Sigmoid colon (tissue), 7 donors: ENCODE measurements around the gene TMEM185A. TPM values are rescaled to one million over a fixed set of nuclear protein-coding genes. Genes with fewer than 3 reads are reported as not detected.
"Not testable (repeated sequence)": the region's sequence is repeated elsewhere in the genome, so short reads cannot be mapped to it uniquely, and the experiment has no call there.

Experiments
- DNase-seq: peaks from one replicate; pipeline ENCODE4 v3.0.0-alpha.2; 2019
- H3K27ac ChIP-seq, 4 donors: fragments of 200-600 bp; sonication (generic); one replicate each; pipeline ENCODE4 v1.5.1; 2016 to 2019; ENCODE audit warnings: mild to moderate bottlenecking in 1 of 4
- H3K27me3 ChIP-seq, 3 donors: fragments of 200-600 bp; sonication (generic); one replicate each; pipeline ENCODE4 v1.5.1; 2019; ENCODE audit warnings: mild to moderate bottlenecking in 1 of 3
- H3K36me3 ChIP-seq, 4 donors: fragments of 200-600 bp; sonication (generic); one replicate each; pipeline ENCODE4 v1.5.1; 2016 to 2019
- H3K4me1 ChIP-seq, 4 donors: fragments of 200-600 bp; sonication (generic); one replicate each; pipeline ENCODE4 v1.5.1; 2017 to 2019
- H3K4me3 ChIP-seq, 4 donors: fragments of 200-600 bp; sonication (generic); one replicate each; pipeline ENCODE4 v1.5.1; 2017 to 2019; ENCODE audit warnings: mild to moderate bottlenecking in 2 of 4, moderate library complexity in 1 of 4
- H3K9me3 ChIP-seq, 4 donors: fragments of 200-600 bp in 3 of 4; sonication (generic) in 3 of 4; one replicate each; pipeline versions ENCODE4 v1.5.1 to v1.6.1; 2013 to 2019
- EP300 ChIP-seq, 4 donors: sonication (generic); formaldehyde crosslinking; IDR thresholded peaks; one replicate each; pipeline ENCODE4 v1.6.1; 2017; ENCODE audit warnings: antibody characterized with exemption in 4 of 4
- POLR2A ChIP-seq, 2 donors: fragments of 450-650 bp; IDR thresholded peaks; one replicate each; pipeline ENCODE4 v1.6.1; 2016; ENCODE audit warnings: antibody characterized with exemption in 2 of 2, mild to moderate bottlenecking in 2 of 2, moderate library complexity in 2 of 2
- POLR2AphosphoS5 ChIP-seq, 4 donors: sonication (generic); formaldehyde crosslinking; IDR thresholded peaks; one replicate each; pipeline ENCODE4 v1.6.1; 2017; ENCODE audit warnings: antibody characterized with exemption in 4 of 4
- WGBS, 2 donors: extraction: QIAGEN DNeasy Blood & Tissue Kit; methylation state at CpG; one replicate each; pipeline ENCODE4 v1.1.7; 2013; 5-methylcytosine and 5-hydroxymethylcytosine counted together
- intact Hi-C: fragments of 100-400 bp; cut with DNase I; formaldehyde crosslinking; loops from one replicate; pipeline ENCODE4 v1.15.1; 2023
- polyA plus RNA-seq, 3 donors: library from polyadenylated mRNA; stranded (reverse); fragments of 200-250 nt; gene quantifications; one replicate each; pipeline ENCODE4 v1.2.3, GENCODE V29; 2013
- total RNA-seq, 4 donors: library from RNA; depleted of rRNA; stranded (reverse); fragments of >200 nt; gene quantifications; one replicate each; pipeline ENCODE4 v1.1.0, GENCODE V29; 2016
- TF ChIP-seq, protein P1 (sequence below), 4 experiments: fragments of 450-650 bp in 3 of 4; fragments of 200-600 bp in 1 of 4; IDR thresholded peaks; one replicate each; pipeline ENCODE4 v1.5.1; 2016 to 2019; ENCODE audit warnings: antibody characterized with exemption in 4 of 4, mild to moderate bottlenecking in 3 of 4, moderate library complexity in 2 of 4
- donor health status: healthy with polysubstance abuse.
- donor health status: Bipolar disorder and iron deficiency.
- donor health status: healthy.

The TMEM185A gene
- total and polyA plus RNA-seq, 7 donors, result 4.2 to 18.3 (median 11.4) TPM

- H3K4me1 ChIP-seq, H3K9me3 ChIP-seq, H3K27me3 ChIP-seq, H3K27ac ChIP-seq, DNase-seq, intact Hi-C loops, H3K4me3 ChIP-seq, H3K36me3 ChIP-seq: not testable (repeated sequence)
- WGBS, 2 donors, result no CpG with 5 or more reads among the region's 7 CpGs
These were observed 40.6 kb downstream of the TMEM185A start for GRCh38 chrX:149590993-149591392.

DNA sequence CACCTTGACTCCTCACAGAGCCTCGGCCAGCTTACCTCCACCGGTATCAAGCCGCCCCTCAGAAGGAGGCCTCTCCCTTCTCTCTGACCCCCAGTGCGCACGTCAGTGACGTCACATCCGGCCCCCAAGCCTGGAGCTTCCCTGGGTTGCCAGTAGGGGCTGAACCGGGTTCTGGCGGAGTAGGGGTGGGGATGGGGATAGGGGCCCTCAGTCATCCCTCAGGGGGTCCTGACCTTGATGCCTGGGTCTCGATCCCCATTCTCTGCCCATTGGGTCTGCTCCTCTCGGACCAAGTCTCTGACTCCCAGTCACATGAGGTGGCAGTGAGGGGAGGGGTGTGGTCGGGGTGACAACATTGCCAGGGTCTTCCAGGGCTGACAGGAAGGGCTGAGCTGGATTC, 44.2 kb downstream of the TMEM185A start, which contains the start of gene MAGEA9B:
MAGEA9B (minus strand) TSS at position 101 of the 400 bp plus-strand sequence. CDS start 4,280 bp downstream, outside the sequence.
- H3K4me1 ChIP-seq, H3K4me3 ChIP-seq, intact Hi-C loops, H3K27me3 ChIP-seq, H3K27ac ChIP-seq, H3K9me3 ChIP-seq, DNase-seq, H3K36me3 ChIP-seq: not testable (repeated sequence)
- no CpG with 5 or more reads among the region's 12 CpGs for WGBS, 2 donors

GRCh38 chrX:149585631-149586030, 46.0 kb downstream of the TMEM185A start:
- 89 to 97% methylated on average over 6 of the region's 17 CpGs for WGBS, 2 donors
- H3K27me3 ChIP-seq, H3K9me3 ChIP-seq, intact Hi-C loops, H3K4me1 ChIP-seq, H3K27ac ChIP-seq, H3K36me3 ChIP-seq, DNase-seq, H3K4me3 ChIP-seq: not testable (repeated sequence)

GRCh38 chrX:149573456-149573855, 58.1 kb downstream of the TMEM185A start:
- H3K9me3 ChIP-seq, H3K27me3 ChIP-seq, H3K4me3 ChIP-seq, H3K36me3 ChIP-seq, H3K4me1 ChIP-seq, H3K27ac ChIP-seq, intact Hi-C loops, DNase-seq: not testable (repeated sequence)
- WGBS, 2 donors, result no CpG with 5 or more reads among the region's 1 CpG

DNA sequence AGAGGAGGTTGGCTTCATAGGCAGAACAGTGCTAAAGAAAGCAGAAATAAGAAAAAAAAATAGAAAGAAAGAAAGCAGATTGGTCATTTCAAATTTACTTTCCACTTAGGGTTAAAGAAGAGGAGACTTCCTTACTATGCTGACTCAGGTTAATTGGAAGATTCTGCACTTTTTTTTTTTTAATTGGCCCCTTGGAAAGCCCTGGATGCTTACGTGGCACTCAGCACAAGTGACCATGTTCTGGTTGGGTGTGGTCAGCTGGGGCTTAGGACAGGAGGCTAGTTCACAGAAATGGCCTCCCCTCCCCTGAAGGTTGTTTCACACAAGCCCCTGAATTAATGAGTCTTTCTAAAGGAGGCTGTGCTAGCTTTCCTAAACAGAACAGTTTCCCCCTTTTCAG, 58.8 kb downstream of the TMEM185A start:
- DNase-seq, result peak; percentile 2
- no peaks in the 10 kb centered on the region for H3K27me3 ChIP-seq
- TF ChIP-seq, protein P1, sequence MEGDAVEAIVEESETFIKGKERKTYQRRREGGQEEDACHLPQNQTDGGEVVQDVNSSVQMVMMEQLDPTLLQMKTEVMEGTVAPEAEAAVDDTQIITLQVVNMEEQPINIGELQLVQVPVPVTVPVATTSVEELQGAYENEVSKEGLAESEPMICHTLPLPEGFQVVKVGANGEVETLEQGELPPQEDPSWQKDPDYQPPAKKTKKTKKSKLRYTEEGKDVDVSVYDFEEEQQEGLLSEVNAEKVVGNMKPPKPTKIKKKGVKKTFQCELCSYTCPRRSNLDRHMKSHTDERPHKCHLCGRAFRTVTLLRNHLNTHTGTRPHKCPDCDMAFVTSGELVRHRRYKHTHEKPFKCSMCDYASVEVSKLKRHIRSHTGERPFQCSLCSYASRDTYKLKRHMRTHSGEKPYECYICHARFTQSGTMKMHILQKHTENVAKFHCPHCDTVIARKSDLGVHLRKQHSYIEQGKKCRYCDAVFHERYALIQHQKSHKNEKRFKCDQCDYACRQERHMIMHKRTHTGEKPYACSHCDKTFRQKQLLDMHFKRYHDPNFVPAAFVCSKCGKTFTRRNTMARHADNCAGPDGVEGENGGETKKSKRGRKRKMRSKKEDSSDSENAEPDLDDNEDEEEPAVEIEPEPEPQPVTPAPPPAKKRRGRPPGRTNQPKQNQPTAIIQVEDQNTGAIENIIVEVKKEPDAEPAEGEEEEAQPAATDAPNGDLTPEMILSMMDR (IDR thresholded peaks at IDR 0.05), result no peak
- TF ChIP-seq EP300 (IDR thresholded peaks at IDR 0.05) (no peak), POLR2AphosphoS5 (IDR thresholded peaks at IDR 0.05) (no peak), POLR2A (IDR thresholded peaks at IDR 0.05) (no peak)
- WGBS, 2 donors, result 12% methylated on average over 1 of the region's 1 CpG; no CpG with 5 or more reads in 1 of the 2 donors
- H3K36me3 ChIP-seq, result no peaks in the 10 kb centered on the region
- no peak overlapping the region for H3K4me3 ChIP-seq
- intact Hi-C loops, result no loop called here
- no peaks in the 10 kb centered on the region for H3K9me3 ChIP-seq
- no peak overlapping the region for H3K27ac ChIP-seq
- H3K4me1 ChIP-seq, result no peaks in the 10 kb centered on the region

- intact Hi-C loops, result no loop called here
- Histone ChIP-seq H3K4me1 (no peaks in the 10 kb centered on the region), H3K36me3 (no peaks in the 10 kb centered on the region), H3K4me3 (no peak overlapping the region), H3K9me3 (no peaks in the 10 kb centered on the region), H3K27ac (no peak overlapping the region), H3K27me3 (no peaks in the 10 kb centered on the region)
- TF ChIP-seq POLR2A (IDR thresholded peaks at IDR 0.05), result no peak
- TF ChIP-seq POLR2AphosphoS5 (IDR thresholded peaks at IDR 0.05), result no peak
- TF ChIP-seq EP300 (IDR thresholded peaks at IDR 0.05), result no peak
- TF ChIP-seq, protein P1 (IDR thresholded peaks at IDR 0.05), result no peak
- no peak for DNase-seq
- WGBS, 2 donors, result 24% methylated on average over 7 of the region's 7 CpGs; no CpG with 5 or more reads in 1 of the 2 donors
These were observed 59.8 kb downstream of the TMEM185A start for GRCh38 chrX:149571770-149572169.

DNA sequence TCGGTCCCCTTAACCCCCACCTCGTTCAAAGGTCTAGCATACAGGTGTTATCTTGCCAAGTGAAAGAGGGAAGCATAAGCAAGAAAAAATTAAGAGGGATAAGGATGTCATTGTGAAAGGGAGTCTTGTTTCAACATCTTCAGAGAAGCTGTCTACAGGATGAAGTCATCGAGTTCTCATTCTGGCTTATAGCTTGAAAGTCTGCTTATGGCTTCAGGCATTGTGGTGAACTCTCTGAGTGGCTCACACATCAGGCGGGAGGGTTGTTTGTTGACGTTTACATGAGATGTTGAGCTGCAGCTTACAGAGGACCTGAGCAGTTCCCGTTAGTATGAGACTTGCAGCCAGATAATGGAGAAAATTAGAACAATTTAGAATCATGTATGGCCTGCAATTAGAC, 60.9 kb downstream of the TMEM185A start:
- no peaks in the 10 kb centered on the region for H3K4me1 ChIP-seq
- H3K9me3 ChIP-seq, result no peaks in the 10 kb centered on the region
- intact Hi-C loops, result no loop called here
- 73% methylated on average over 6 of the region's 6 CpGs; no CpG with 5 or more reads in 1 of the 2 donors for WGBS, 2 donors
- no peak for DNase-seq
- no peak overlapping the region for H3K27ac ChIP-seq
- H3K27me3 ChIP-seq, result no peaks in the 10 kb centered on the region
- TF ChIP-seq POLR2A (IDR thresholded peaks at IDR 0.05), result no peak
- TF ChIP-seq EP300 (IDR thresholded peaks at IDR 0.05), result no peak
- TF ChIP-seq, protein P1 (IDR thresholded peaks at IDR 0.05), result no peak
- no peak for TF ChIP-seq POLR2AphosphoS5 (IDR thresholded peaks at IDR 0.05)
- H3K4me3 ChIP-seq, result no peak overlapping the region
- no peaks in the 10 kb centered on the region for H3K36me3 ChIP-seq
